Endothelial cell of umbilical vein (primary cell): ENCODE data around the gene CPT1A. TPM values are rescaled to one million over a fixed set of nuclear protein-coding genes. Genes with fewer than 3 reads are reported as not detected.

Experiments
- BruUV-seq: library from RNA; stranded (reverse); fragments of 400-500 nt; replicated peaks from 2 replicates; lab custom pipeline; 2021; lab: Mats Ljungman, UMichigan
- CTCF ChIA-PET: fragments of 300-600, 350-600 bp; sonication (Branson Sonifier 250); formaldehyde crosslinking; loops from one replicate; lab custom pipeline; 2021; ENCODE audit warnings: antibody characterized with exemption, inconsistent platforms; lab: Charles Lee
- POLR2A ChIA-PET: fragments of 300-600, 350-600 bp; sonication (Branson Sonifier 250); formaldehyde crosslinking; loops from one replicate; lab custom pipeline; 2021; ENCODE audit warnings: antibody characterized with exemption, inconsistent platforms; lab: Charles Lee
- DNase-seq: peaks from one replicate; pipeline ENCODE4 v3.0.0-alpha.2; 2011; ENCODE audit warnings: low read depth, low spot score
- FAIRE-seq: peaks from 2 replicates; lab custom pipeline; 2011; peaks lifted over from hg19 to GRCh38; lab: Jason Lieb, UNC
- H2AFZ ChIP-seq: 2 replicates; pipeline ENCODE4 v1.6.0; 2012; ENCODE audit warnings: low read depth, low read length, control low read depth, inconsistent platforms
- H3K27ac ChIP-seq: 2 replicates; pipeline ENCODE4 v1.5.1; 2011; ENCODE audit warnings: low read depth, mild to moderate bottlenecking, control low read depth, low read length, moderate library complexity; ENCODE audit not compliant: insufficient read depth
- H3K27me3 ChIP-seq, 2 experiments: 2 replicates each; pipeline versions ENCODE4 v1.6.0 to v1.6.1; 2011; ENCODE audit warnings: low read length in 2 of 2, mixed read lengths in 1 of 2; ENCODE audit not compliant: control insufficient read depth in 2 of 2, insufficient read depth in 2 of 2
- H3K36me3 ChIP-seq, 2 experiments: 2 replicates in 1 of 2; 3 replicates in 1 of 2; pipeline ENCODE4 v1.5.1; 2011; ENCODE audit warnings: low read length in 2 of 2, mild to moderate bottlenecking in 1 of 2, moderate library complexity in 1 of 2; ENCODE audit not compliant: control insufficient read depth in 2 of 2, insufficient read depth in 2 of 2; ENCODE audit errors: extremely low read depth in 1 of 2
- H3K4me1 ChIP-seq: 3 replicates; pipeline ENCODE4 v1.5.1; 2011; ENCODE audit warnings: mild to moderate bottlenecking, low read length; ENCODE audit not compliant: control insufficient read depth, insufficient read depth; ENCODE audit errors: extremely low read depth
- H3K4me2 ChIP-seq: 2 replicates; pipeline ENCODE4 v1.6.1; 2011; ENCODE audit warnings: low read length, control low read depth, mixed read lengths; ENCODE audit not compliant: insufficient read depth
- H3K4me3 ChIP-seq, 3 experiments: fragments of 200-600 bp in 1 of 3; sonication (generic), shearing (Covaris generic) in 1 of 3; replicated peaks in 1 of 3; 2 replicates each; pipeline ENCODE4 v1.5.1; 2011 to 2016; ENCODE audit warnings: control low read depth in 3 of 3, low read length in 3 of 3, mild to moderate bottlenecking in 2 of 3, inconsistent platforms in 1 of 3, low read depth in 1 of 3, moderate library complexity in 1 of 3; ENCODE audit not compliant: insufficient read depth in 1 of 3
- H3K79me2 ChIP-seq: 2 replicates; pipeline ENCODE4 v1.6.0; 2012; ENCODE audit warnings: low read length, inconsistent platforms; ENCODE audit not compliant: control insufficient read depth, insufficient read depth
- H3K9ac ChIP-seq: replicated peaks from 2 replicates; pipeline ENCODE3; 2011; ENCODE audit warnings: low read length, control low read depth; ENCODE audit not compliant: insufficient read depth; ENCODE audit errors: extremely low read depth
- H3K9me1 ChIP-seq: replicated peaks from 3 replicates; pipeline ENCODE4 v1.6.0; 2011; ENCODE audit warnings: mild to moderate bottlenecking, low read length; ENCODE audit not compliant: control insufficient read depth, insufficient read depth; ENCODE audit errors: extremely low read depth
- H3K9me3 ChIP-seq: replicated peaks from 2 replicates; pipeline ENCODE4 v1.5.1; 2012; ENCODE audit warnings: low read length, inconsistent platforms; ENCODE audit not compliant: control insufficient read depth, insufficient read depth
- H4K20me1 ChIP-seq: replicated peaks from 2 replicates; pipeline ENCODE3; 2011; ENCODE audit warnings: mild to moderate bottlenecking, low read length; ENCODE audit not compliant: control insufficient read depth, insufficient read depth; ENCODE audit errors: extremely low read depth
- CTCF ChIP-seq, 2 donors: IDR thresholded peaks; 1 replicate in 1 of 2; 2 replicates in 1 of 2; pipeline ENCODE4 v1.5.1; 2011; ENCODE audit warnings: low read length in 2 of 2, mild to moderate bottlenecking in 2 of 2, moderate library complexity in 2 of 2, control low read depth in 1 of 2, inconsistent platforms in 1 of 2, low read depth in 1 of 2; ENCODE audit not compliant: insufficient read depth in 1 of 2; ENCODE audit errors: extremely low read depth in 1 of 2
- EZH2 ChIP-seq: IDR thresholded peaks from 2 replicates; pipeline ENCODE4 v1.6.1; 2012; ENCODE audit warnings: borderline replicate concordance, low read depth, mild to moderate bottlenecking, moderate library complexity, low read length, inconsistent platforms; ENCODE audit not compliant: severe bottlenecking
- FOS ChIP-seq: IDR thresholded peaks from 2 replicates; pipeline ENCODE4 v1.6.1; 2011; ENCODE audit warnings: mild to moderate bottlenecking, low read length, moderate library complexity, borderline replicate concordance; ENCODE audit not compliant: insufficient read depth
- GATA2 ChIP-seq: IDR thresholded peaks from 2 replicates; pipeline ENCODE4 v1.7.0; 2011; ENCODE audit warnings: low read depth, mild to moderate bottlenecking, moderate library complexity, mixed read lengths, low read length; ENCODE audit not compliant: insufficient read length, insufficient read depth
- JUN ChIP-seq: IDR thresholded peaks from 2 replicates; pipeline ENCODE4 v1.6.1; 2011; ENCODE audit warnings: borderline replicate concordance, low read depth; ENCODE audit not compliant: insufficient read length, insufficient read depth
- MAX ChIP-seq: IDR thresholded peaks from 2 replicates; pipeline ENCODE4 v1.6.1; 2011; ENCODE audit not compliant: insufficient read depth, insufficient read length
- MYC ChIP-seq: IDR thresholded peaks from one replicate; pipeline ENCODE4 v1.6.1; 2011; ENCODE audit warnings: mild to moderate bottlenecking, low read depth, low read length
- POLR2A ChIP-seq: IDR thresholded peaks from 2 replicates; pipeline ENCODE4 v1.6.1; 2012; ENCODE audit warnings: low read depth, mild to moderate bottlenecking, control low read depth, low read length
- POLR2AphosphoS5 ChIP-seq: IDR thresholded peaks from 2 replicates; pipeline ENCODE4 v1.6.1; 2012; ENCODE audit warnings: low read depth, mild to moderate bottlenecking, control low read depth, low read length, moderate library complexity; ENCODE audit not compliant: insufficient read depth
- dilution Hi-C: fragments of 300-500 bp; cut with MboI; formaldehyde crosslinking; loops from one replicate; pipeline ENCODE4 v1.15.0; 2019; ENCODE audit warnings: low sequenced_read_pairs; ENCODE audit not compliant: extremely low pct_ligation_motif_present
- intact Hi-C: fragments of 100-400 bp; cut with micrococcal nuclease; formaldehyde crosslinking; loops from one replicate; pipeline ENCODE4 v1.10.0; 2022
- polyA plus RNA-seq, 4 experiments: library from polyadenylated mRNA; depleted of rRNA in 3 of 4; stranded (reverse) in 3 of 4; unstranded in 1 of 4; fragments of >200 nt; gene quantifications; 2 replicates each; pipeline versions ENCODE4 v1.2.1 to v1.2.3, GENCODE V29; 2011 to 2012; ENCODE audit warnings: missing spikeins in 1 of 4
- total RNA-seq: library from RNA; stranded (reverse); gene quantifications from 2 replicates; pipeline ENCODE4 v1.2.3, GENCODE V29; 2021

CPT1A gene
- total and polyA plus RNA-seq, 2 donors (not counting 3 experiments of a cell fraction or from before 2014, with no cell fraction given): 26.3 to 62.1 TPM

DNA sequence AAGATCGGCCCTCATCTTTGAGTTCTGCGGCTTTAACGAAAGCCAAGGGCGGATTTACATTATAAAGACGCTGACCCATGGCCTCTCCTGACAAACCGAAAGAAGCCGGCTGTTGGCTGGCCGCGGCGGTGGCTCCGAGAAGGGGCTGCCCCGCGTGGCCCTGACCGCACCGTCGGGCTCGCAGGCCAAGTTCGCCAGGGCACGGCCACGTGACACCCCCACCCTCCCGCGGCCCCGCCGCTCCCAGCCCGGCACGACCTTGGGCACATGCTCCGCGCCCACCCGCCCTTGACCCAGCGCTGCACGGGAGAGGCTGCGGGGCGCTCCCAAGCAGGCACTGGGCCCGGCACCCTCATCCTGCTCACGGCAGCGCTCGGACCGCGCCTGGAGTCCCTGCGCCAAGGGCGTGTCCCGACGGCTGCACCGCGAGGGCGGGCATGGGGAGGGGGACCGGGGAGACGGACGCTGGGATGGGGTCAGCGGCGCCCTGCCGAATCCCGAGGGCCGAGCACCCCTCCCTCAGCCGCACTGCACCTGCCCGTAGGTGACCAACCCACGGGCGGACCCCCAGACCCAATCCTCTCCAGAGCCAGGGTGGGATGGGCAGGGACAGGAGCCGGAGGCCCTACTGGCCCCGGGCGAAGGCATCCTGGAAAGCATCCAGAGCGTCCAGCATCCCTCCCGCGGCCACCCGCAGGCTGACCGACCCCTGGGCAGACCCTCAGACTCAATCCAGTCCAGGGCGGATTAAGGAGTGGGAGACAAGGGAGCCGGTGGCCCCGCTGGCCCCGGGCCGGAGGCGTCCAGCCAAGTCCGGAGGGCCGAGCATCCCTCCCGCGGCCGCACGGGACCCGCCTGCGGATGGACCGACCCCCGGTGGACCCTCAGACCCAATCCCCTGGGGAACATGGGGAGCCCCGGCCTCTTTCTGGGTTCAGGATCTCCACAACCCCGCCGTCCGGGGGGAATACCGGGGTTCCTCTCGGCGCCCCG lies 759 bp downstream of the CPT1A start:
- H4K20me1 ChIP-seq: no peaks in the 10 kb centered on the region
- FAIRE-seq (no peak), DNase-seq (peak; percentile 51)
- peaks cover 2 to 13% of the 10 kb centered on the region in 2 experiments for H3K27me3 ChIP-seq
- H3K4me2 ChIP-seq: peak overlapping the region; percentile 84
- H3K9me1 ChIP-seq: no peaks in the 10 kb centered on the region
- peaks cover 8% of the 10 kb centered on the region for H3K79me2 ChIP-seq
- no peak for TF ChIP-seq FOS
- TF ChIP-seq MAX: peak; percentile 49
- H3K4me1 ChIP-seq: peaks cover 42% of the 10 kb centered on the region
- dilution Hi-C loops: no loop called here
- H3K36me3 ChIP-seq: peaks cover 0 to 2% of the 10 kb centered on the region in 2 experiments
- BruUV-seq: no TSS peak
- ChIA-PET POLR2A (no interaction called here), CTCF (interaction anchor here (0.9 to 1.2 kb wide), 3 partner anchors 12 to 49 kb away, joined by 3 read pairs; no protein-coding TSS in a partner anchor)
- intact Hi-C loops: loop anchor here (1.0 to 2.0 kb wide), 2 partner anchors 32 to 62 kb away; partner anchors contain the start of genes IGHMBP2 and MRPL21
- peak overlapping the region; percentile 52 for H3K9ac ChIP-seq
- no peaks in the 10 kb centered on the region for H3K9me3 ChIP-seq
- H2AFZ ChIP-seq: peak overlapping the region; percentile 65
- peak overlapping the region; percentile 69 to 79 (median 71) for H3K4me3 ChIP-seq
- peak overlapping the region; percentile 82 for H3K27ac ChIP-seq

- DNase-seq (peak; percentile 79), FAIRE-seq (peak; percentile 80)
- dilution Hi-C loops (no loop called here), intact Hi-C loops (loop anchor here (2.0 kb wide), 3 partner anchors 15 to 91 kb away; no protein-coding TSS in a partner anchor)
- Histone ChIP-seq H3K9me3 (no peaks in the 10 kb centered on the region), H3K9me1 (no peaks in the 10 kb centered on the region), H3K9ac (peak overlapping the region; percentile 52), H4K20me1 (no peaks in the 10 kb centered on the region), H2AFZ (peak overlapping the region; percentile 65), H3K79me2 (peaks cover 13% of the 10 kb centered on the region), H3K36me3 (peaks cover 0 to 2% of the 10 kb centered on the region in 2 experiments), H3K27me3 (peaks cover 0 to 13% of the 10 kb centered on the region in 2 experiments), H3K4me1 (peaks cover 42% of the 10 kb centered on the region), H3K4me3 (peak overlapping the region; percentile 69 to 79 (median 71)), H3K27ac (peak overlapping the region; percentile 82), H3K4me2 (peak overlapping the region; percentile 84)
- BruUV-seq: TSS peak; percentile 14
- TF ChIP-seq EZH2 (no peak), JUN (no peak), CTCF (IDR thresholded peaks at IDR 0.05; ENCODE audit: extremely low read depth in 1 of 2, insufficient read depth in 1 of 2, low read depth in 1 of 2, low read length in 2 of 2) (no peak), POLR2A (no peak), MYC (no peak), FOS (no peak), MAX (no peak), GATA2 (no peak), POLR2AphosphoS5 (no peak)
- ChIA-PET POLR2A (interaction anchor here (0.6 kb wide), 1 partner anchor 10 kb away, joined by 3 read pairs; no protein-coding TSS in a partner anchor), CTCF (interaction anchor here (0.9 to 1.6 kb wide), 3 partner anchors 10 to 208 kb away, joined by 3 to 5 read pairs (median 3); no protein-coding TSS in a partner anchor)
Observed at GRCh38 chr11:68839911-68840641, 1.6 kb downstream of the CPT1A start.
